ENCODE data around the gene OPHN1. TPM values are rescaled to one million over a fixed set of nuclear protein-coding genes. Genes with fewer than 3 reads are reported as not detected.

OPHN1 gene
- total and polyA plus RNA-seq, 10 of the 15 experiments (the other 5 are each of a cell fraction or from before 2014, with no cell fraction given): under 0.01 to 0.03 (median 0.03) TPM; not detected in 6

DNA sequence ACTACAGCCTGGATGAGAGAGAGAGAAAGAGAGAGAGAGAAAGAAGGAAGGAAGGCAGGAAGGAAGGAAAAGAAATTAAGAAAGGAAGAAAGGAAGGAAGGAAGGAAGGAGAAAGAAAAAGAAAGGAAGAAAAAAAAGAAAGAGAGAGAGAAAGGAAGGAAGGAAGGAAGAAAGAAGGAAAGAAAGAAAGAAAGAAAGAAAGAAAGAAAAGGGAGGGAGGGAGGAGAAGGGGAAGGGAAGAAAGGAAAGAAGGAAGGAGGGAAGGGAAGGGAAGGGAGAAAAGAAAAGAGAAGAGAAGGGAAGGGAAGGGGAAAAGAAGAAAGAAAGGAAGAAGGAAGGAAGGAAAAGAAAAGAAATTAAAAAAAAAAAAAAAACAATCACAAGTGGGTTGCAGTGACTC, 146.3 kb downstream of the OPHN1 start (continued):
- TF ChIP-seq SREBF1 (IDR thresholded peaks at IDR 0.05; ENCODE audit: low read length): no peak
- TF ChIP-seq, protein P1, sequence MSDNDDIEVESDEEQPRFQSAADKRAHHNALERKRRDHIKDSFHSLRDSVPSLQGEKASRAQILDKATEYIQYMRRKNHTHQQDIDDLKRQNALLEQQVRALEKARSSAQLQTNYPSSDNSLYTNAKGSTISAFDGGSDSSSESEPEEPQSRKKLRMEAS (IDR thresholded peaks at IDR 0.05; ENCODE audit: low read depth, low read length): no peak
- TF ChIP-seq, protein P2, sequence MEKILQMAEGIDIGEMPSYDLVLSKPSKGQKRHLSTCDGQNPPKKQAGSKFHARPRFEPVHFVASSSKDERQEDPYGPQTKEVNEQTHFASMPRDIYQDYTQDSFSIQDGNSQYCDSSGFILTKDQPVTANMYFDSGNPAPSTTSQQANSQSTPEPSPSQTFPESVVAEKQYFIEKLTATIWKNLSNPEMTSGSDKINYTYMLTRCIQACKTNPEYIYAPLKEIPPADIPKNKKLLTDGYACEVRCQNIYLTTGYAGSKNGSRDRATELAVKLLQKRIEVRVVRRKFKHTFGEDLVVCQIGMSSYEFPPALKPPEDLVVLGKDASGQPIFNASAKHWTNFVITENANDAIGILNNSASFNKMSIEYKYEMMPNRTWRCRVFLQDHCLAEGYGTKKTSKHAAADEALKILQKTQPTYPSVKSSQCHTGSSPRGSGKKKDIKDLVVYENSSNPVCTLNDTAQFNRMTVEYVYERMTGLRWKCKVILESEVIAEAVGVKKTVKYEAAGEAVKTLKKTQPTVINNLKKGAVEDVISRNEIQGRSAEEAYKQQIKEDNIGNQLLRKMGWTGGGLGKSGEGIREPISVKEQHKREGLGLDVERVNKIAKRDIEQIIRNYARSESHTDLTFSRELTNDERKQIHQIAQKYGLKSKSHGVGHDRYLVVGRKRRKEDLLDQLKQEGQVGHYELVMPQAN (conservative IDR thresholded peaks at IDR 0.05): no peak

DNA sequence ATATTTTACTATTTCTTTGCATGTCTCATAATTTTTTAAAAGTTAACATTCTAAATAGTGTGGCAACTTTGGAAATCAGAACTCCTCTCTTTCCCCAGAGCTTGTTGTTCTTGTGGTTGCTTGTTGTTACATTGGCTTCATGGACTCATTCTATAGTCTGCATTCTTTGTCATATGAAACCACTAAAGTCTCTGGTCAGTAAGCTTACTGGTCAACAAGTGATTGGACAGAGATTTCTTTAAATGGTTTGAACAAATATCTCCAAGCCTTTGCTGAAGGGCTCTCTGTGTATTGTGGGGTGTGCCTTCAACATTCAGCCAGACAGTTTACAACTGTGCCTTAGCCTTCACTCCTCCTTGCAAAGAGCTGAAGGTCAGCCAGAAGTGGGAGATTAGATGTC, 147.2 kb downstream of the OPHN1 start:
- DNase-seq (ENCODE audit: low read depth, low spot score) (no peak), FAIRE-seq (no peak), ATAC-seq (no peak)
- ChIA-PET RAD21 (ENCODE audit: unreplicated experiment) (no interaction called here), POLR2A (no interaction called here), SMC1A (ENCODE audit: uncharacterized antibody, unreplicated experiment) (no interaction called here), CTCF (no interaction called here)
- H3K27ac ChIP-seq (ENCODE audit: control insufficient read depth, insufficient read depth): no peak overlapping the region
- intact Hi-C loops (cut with micrococcal nuclease; ENCODE audit: unreplicated experiment): no loop called here
- no peak overlapping the region for H3K9ac ChIP-seq (ENCODE audit: control insufficient read depth, insufficient read depth, low read length)
- no peak overlapping the region for H3K4me2 ChIP-seq (ENCODE audit: control insufficient read depth, insufficient read depth)
- no peaks in the 10 kb centered on the region for H3K27me3 ChIP-seq (replicated peaks in 1 of 2; ENCODE audit: control insufficient read depth in 2 of 2, insufficient read depth in 2 of 2, low read length in 1 of 2)
- H4K20me1 ChIP-seq (ENCODE audit: control insufficient read depth, insufficient read depth): no peaks in the 10 kb centered on the region
- no peak overlapping the region for H3K4me3 ChIP-seq
- in situ Hi-C loops (cut with MboI): no loop called here
- H3K9me3 ChIP-seq (replicated peaks; ENCODE audit: control insufficient read depth, insufficient read depth, low read length): no peaks in the 10 kb centered on the region
- H3K79me2 ChIP-seq (ENCODE audit: control insufficient read depth, insufficient read depth, low read length): no peaks in the 10 kb centered on the region
- BruUV-seq (replicated peaks): no TSS peak
- no peak overlapping the region for H2AFZ ChIP-seq (ENCODE audit: control insufficient read depth, low read depth, low read length)
- no peaks in the 10 kb centered on the region for H3K36me3 ChIP-seq (ENCODE audit: control insufficient read depth in 2 of 2, insufficient read depth in 2 of 2, low read length in 1 of 2)
- no peak for TF ChIP-seq KAT2A (conservative IDR thresholded peaks at IDR 0.05; ENCODE audit: control insufficient read depth, low read depth, low read length)
- TF ChIP-seq, protein P3, sequence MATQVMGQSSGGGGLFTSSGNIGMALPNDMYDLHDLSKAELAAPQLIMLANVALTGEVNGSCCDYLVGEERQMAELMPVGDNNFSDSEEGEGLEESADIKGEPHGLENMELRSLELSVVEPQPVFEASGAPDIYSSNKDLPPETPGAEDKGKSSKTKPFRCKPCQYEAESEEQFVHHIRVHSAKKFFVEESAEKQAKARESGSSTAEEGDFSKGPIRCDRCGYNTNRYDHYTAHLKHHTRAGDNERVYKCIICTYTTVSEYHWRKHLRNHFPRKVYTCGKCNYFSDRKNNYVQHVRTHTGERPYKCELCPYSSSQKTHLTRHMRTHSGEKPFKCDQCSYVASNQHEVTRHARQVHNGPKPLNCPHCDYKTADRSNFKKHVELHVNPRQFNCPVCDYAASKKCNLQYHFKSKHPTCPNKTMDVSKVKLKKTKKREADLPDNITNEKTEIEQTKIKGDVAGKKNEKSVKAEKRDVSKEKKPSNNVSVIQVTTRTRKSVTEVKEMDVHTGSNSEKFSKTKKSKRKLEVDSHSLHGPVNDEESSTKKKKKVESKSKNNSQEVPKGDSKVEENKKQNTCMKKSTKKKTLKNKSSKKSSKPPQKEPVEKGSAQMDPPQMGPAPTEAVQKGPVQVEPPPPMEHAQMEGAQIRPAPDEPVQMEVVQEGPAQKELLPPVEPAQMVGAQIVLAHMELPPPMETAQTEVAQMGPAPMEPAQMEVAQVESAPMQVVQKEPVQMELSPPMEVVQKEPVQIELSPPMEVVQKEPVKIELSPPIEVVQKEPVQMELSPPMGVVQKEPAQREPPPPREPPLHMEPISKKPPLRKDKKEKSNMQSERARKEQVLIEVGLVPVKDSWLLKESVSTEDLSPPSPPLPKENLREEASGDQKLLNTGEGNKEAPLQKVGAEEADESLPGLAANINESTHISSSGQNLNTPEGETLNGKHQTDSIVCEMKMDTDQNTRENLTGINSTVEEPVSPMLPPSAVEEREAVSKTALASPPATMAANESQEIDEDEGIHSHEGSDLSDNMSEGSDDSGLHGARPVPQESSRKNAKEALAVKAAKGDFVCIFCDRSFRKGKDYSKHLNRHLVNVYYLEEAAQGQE (IDR thresholded peaks at IDR 0.05; ENCODE audit: low read depth, low read length): no peak
- TF ChIP-seq MYB (IDR thresholded peaks at IDR 0.05; ENCODE audit: borderline replicate concordance, low read depth, low read length): no peak
- no peak for TF ChIP-seq SP1 (IDR thresholded peaks at IDR 0.05; ENCODE audit: low read depth, low read length)
- TF ChIP-seq FOXM1 (IDR thresholded peaks at IDR 0.05; ENCODE audit: low read depth, low read length): no peak
- no peak for TF ChIP-seq CREB1 (IDR thresholded peaks at IDR 0.05; ENCODE audit: low read depth)
- no peak for TF ChIP-seq RAD21 (IDR thresholded peaks at IDR 0.05; ENCODE audit: insufficient read depth, low read depth, low read length)
- TF ChIP-seq, protein P4, sequence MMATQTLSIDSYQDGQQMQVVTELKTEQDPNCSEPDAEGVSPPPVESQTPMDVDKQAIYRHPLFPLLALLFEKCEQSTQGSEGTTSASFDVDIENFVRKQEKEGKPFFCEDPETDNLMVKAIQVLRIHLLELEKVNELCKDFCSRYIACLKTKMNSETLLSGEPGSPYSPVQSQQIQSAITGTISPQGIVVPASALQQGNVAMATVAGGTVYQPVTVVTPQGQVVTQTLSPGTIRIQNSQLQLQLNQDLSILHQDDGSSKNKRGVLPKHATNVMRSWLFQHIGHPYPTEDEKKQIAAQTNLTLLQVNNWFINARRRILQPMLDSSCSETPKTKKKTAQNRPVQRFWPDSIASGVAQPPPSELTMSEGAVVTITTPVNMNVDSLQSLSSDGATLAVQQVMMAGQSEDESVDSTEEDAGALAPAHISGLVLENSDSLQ (IDR thresholded peaks at IDR 0.05): no peak
- TF ChIP-seq MEF2A (IDR thresholded peaks at IDR 0.05; ENCODE audit: insufficient read depth, low read depth, low read length): no peak
- no peak for TF ChIP-seq ZSCAN29 (IDR thresholded peaks at IDR 0.05)
- H3K4me1 ChIP-seq (ENCODE audit: control insufficient read depth, insufficient read depth, low read length): no peaks in the 10 kb centered on the region
